ENCODE data around the gene HERPUD1.
"Not testable (repeated sequence)": the region's sequence is repeated elsewhere in the genome, so short reads cannot be mapped to it uniquely, and the experiment has no call there.

HERPUD1 gene

DNA sequence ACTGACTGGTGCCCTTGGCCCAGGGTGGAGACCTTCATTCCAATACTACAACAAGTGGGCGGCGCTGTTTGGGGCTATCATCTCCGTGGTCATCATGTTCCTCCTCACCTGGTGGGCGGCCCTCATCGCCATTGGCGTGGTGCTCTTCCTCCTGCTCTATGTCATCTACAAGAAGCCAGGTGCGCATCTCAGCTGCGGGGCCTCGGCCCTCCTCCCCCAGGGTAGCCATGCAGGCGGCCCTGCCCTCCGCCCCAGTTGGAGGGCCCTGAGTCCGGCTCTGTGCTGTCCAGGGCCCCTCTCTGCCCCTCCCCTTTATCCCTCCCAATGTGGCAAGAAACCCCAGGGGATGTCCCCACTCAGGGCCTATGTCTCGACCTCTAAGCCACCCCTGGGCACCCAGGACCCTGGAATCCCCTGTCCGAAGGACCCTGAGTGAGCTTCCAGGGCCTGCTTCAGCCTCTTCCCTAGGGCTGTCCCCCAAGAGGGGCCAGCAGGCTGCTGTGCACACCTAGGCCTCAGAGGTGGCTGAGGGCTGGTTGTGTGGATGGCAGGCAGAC lies 47.8 kb upstream of the HERPUD1 start:
- H3K4me3 ChIP-seq (replicated peaks; ENCODE audit: insufficient read depth, low read length): no peak overlapping the region
- no peak for DNase-seq (ENCODE audit: low read depth in 1 of 2, low spot score in 1 of 2)
- peaks cover 2% of the 10 kb centered on the region for H3K27me3 ChIP-seq (ENCODE audit: insufficient read depth, poor library complexity, severe bottlenecking)
- TF ChIP-seq POLR2AphosphoS5 (IDR thresholded peaks at IDR 0.05; ENCODE audit: low read depth) (no peak), GABPA (IDR thresholded peaks at IDR 0.05; ENCODE audit: low read depth) (no peak), SPI1 (IDR thresholded peaks at IDR 0.05; ENCODE audit: borderline replicate concordance, low read depth) (no peak)
- TF ChIP-seq, protein P1, sequence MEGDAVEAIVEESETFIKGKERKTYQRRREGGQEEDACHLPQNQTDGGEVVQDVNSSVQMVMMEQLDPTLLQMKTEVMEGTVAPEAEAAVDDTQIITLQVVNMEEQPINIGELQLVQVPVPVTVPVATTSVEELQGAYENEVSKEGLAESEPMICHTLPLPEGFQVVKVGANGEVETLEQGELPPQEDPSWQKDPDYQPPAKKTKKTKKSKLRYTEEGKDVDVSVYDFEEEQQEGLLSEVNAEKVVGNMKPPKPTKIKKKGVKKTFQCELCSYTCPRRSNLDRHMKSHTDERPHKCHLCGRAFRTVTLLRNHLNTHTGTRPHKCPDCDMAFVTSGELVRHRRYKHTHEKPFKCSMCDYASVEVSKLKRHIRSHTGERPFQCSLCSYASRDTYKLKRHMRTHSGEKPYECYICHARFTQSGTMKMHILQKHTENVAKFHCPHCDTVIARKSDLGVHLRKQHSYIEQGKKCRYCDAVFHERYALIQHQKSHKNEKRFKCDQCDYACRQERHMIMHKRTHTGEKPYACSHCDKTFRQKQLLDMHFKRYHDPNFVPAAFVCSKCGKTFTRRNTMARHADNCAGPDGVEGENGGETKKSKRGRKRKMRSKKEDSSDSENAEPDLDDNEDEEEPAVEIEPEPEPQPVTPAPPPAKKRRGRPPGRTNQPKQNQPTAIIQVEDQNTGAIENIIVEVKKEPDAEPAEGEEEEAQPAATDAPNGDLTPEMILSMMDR (IDR thresholded peaks at IDR 0.05; ENCODE audit: insufficient read depth, low read length): no peak
- TF ChIP-seq, protein P2, sequence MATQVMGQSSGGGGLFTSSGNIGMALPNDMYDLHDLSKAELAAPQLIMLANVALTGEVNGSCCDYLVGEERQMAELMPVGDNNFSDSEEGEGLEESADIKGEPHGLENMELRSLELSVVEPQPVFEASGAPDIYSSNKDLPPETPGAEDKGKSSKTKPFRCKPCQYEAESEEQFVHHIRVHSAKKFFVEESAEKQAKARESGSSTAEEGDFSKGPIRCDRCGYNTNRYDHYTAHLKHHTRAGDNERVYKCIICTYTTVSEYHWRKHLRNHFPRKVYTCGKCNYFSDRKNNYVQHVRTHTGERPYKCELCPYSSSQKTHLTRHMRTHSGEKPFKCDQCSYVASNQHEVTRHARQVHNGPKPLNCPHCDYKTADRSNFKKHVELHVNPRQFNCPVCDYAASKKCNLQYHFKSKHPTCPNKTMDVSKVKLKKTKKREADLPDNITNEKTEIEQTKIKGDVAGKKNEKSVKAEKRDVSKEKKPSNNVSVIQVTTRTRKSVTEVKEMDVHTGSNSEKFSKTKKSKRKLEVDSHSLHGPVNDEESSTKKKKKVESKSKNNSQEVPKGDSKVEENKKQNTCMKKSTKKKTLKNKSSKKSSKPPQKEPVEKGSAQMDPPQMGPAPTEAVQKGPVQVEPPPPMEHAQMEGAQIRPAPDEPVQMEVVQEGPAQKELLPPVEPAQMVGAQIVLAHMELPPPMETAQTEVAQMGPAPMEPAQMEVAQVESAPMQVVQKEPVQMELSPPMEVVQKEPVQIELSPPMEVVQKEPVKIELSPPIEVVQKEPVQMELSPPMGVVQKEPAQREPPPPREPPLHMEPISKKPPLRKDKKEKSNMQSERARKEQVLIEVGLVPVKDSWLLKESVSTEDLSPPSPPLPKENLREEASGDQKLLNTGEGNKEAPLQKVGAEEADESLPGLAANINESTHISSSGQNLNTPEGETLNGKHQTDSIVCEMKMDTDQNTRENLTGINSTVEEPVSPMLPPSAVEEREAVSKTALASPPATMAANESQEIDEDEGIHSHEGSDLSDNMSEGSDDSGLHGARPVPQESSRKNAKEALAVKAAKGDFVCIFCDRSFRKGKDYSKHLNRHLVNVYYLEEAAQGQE (IDR thresholded peaks at IDR 0.05; ENCODE audit: insufficient replicate concordance, low read depth): no peak
- no peak overlapping the region for H3K27ac ChIP-seq (replicated peaks)

GRCh38 chr16:56884929-56885328 lies 47.0 kb upstream of the HERPUD1 start:
- not testable (repeated sequence) for H3K27ac ChIP-seq (replicated peaks); DNase-seq (ENCODE audit: low read depth in 1 of 2, low spot score in 1 of 2); H3K4me3 ChIP-seq (replicated peaks; ENCODE audit: insufficient read depth, low read length); H3K27me3 ChIP-seq (ENCODE audit: insufficient read depth, poor library complexity, severe bottlenecking)

DNA sequence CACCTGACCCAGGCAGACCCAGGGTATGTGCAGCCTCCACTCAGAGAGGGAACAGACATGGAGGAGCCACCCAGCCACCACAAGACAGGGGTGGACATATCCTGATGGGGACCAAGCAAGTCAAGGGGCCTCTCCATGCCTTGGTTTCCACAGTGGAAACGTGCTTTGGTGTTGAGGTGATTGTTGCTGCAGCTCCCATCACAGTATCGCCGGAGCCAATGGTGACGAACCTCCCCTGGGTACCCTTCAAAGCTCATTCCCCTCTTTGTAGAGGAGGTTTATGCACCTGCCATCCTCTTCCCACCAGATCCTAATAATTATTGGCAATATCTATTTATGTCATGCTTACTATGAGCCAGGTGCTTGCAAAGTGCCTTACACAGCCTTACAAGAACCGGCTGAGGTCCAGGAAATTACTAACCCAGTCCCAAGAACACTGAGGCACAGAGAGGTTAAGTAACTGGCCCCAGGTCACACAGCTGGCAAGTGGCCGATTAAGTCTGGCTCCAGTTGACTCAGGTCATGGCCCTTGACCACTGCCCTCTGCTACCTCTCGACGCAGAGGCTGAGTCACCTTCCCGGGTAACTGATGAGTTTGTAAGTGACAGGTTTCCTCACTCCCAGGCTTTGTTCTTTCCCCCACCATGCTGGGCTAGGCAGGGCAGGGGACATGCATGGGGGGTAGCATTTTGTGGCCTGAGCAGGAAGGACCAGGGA lies 46.3 kb upstream of the HERPUD1 start:
- Histone ChIP-seq H3K27ac (replicated peaks) (no peak overlapping the region), H3K27me3 (ENCODE audit: insufficient read depth, poor library complexity, severe bottlenecking) (peaks cover 2% of the 10 kb centered on the region), H3K4me3 (replicated peaks; ENCODE audit: insufficient read depth, low read length) (no peak overlapping the region)
- TF ChIP-seq, protein P1 (IDR thresholded peaks at IDR 0.05; ENCODE audit: insufficient read depth, low read length): no peak
- no peak for TF ChIP-seq GABPA (IDR thresholded peaks at IDR 0.05; ENCODE audit: low read depth)
- TF ChIP-seq POLR2AphosphoS5 (IDR thresholded peaks at IDR 0.05; ENCODE audit: low read depth): no peak
- TF ChIP-seq, protein P2 (IDR thresholded peaks at IDR 0.05; ENCODE audit: insufficient replicate concordance, low read depth): no peak
- no peak for TF ChIP-seq SPI1 (IDR thresholded peaks at IDR 0.05; ENCODE audit: borderline replicate concordance, low read depth)
- no peak for DNase-seq (ENCODE audit: low read depth in 1 of 2, low spot score in 1 of 2)

DNA sequence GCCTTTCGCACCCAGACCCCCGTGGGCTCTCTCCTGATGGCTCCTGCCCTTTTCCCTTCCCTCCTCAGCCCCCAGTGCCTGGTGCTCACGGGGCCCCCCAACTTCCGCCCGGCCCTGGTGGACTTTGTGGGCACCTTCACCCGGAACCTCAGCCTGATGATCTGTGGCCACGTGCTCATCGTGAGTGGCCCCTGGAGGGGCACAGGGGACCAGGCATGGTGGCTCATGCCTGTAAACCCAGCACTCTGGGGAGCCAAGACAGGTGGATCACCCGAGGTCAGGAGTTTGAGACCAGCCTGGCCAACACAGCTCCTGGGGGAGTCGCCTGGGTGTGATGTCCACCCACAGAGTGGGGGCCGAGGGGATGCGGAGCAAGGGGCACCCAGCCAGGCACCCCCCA lies 45.6 kb upstream of the HERPUD1 start:
- Histone ChIP-seq H3K4me3 (replicated peaks; ENCODE audit: insufficient read depth, low read length) (no peak overlapping the region), H3K27ac (replicated peaks) (no peak overlapping the region), H3K27me3 (ENCODE audit: insufficient read depth, poor library complexity, severe bottlenecking) (no peaks in the 10 kb centered on the region)
- no peak for DNase-seq (ENCODE audit: low read depth in 1 of 2, low spot score in 1 of 2)
- TF ChIP-seq SPI1 (IDR thresholded peaks at IDR 0.05; ENCODE audit: borderline replicate concordance, low read depth) (no peak), GABPA (IDR thresholded peaks at IDR 0.05; ENCODE audit: low read depth) (no peak), POLR2AphosphoS5 (IDR thresholded peaks at IDR 0.05; ENCODE audit: low read depth) (no peak)
- TF ChIP-seq, protein P1 (IDR thresholded peaks at IDR 0.05; ENCODE audit: insufficient read depth, low read length): no peak
- TF ChIP-seq, protein P2 (IDR thresholded peaks at IDR 0.05; ENCODE audit: insufficient replicate concordance, low read depth): no peak

Data from HL-60 (cell line).